ENCODE data around the gene DHRS7C. TPM values are rescaled to one million over a fixed set of nuclear protein-coding genes. Genes with fewer than 3 reads are reported as not detected.

The DHRS7C gene
- total RNA-seq, 1 experiment from 2014 or later: not detected

DNA sequence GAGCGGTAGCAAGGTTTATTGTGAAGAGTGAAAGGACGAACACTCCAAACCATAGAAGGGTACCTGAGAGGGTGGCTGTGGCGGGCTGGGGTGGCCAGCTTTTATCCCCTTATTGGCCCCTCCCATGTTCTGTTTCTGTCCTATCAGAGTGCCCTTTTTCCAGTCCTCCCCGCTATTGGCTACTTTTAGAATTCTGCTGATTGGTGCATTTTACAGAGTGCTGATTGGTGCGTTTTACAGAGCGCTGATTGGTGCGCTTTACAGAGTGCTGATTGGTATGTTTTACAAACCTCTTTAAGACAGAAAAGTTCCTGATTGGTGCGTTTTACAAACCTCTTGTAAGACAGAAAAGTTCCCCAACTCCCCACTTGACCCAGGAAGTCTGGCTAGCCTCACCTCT is 18.0 kb upstream of the DHRS7C start (continued):
- TF ChIP-seq, protein P1, sequence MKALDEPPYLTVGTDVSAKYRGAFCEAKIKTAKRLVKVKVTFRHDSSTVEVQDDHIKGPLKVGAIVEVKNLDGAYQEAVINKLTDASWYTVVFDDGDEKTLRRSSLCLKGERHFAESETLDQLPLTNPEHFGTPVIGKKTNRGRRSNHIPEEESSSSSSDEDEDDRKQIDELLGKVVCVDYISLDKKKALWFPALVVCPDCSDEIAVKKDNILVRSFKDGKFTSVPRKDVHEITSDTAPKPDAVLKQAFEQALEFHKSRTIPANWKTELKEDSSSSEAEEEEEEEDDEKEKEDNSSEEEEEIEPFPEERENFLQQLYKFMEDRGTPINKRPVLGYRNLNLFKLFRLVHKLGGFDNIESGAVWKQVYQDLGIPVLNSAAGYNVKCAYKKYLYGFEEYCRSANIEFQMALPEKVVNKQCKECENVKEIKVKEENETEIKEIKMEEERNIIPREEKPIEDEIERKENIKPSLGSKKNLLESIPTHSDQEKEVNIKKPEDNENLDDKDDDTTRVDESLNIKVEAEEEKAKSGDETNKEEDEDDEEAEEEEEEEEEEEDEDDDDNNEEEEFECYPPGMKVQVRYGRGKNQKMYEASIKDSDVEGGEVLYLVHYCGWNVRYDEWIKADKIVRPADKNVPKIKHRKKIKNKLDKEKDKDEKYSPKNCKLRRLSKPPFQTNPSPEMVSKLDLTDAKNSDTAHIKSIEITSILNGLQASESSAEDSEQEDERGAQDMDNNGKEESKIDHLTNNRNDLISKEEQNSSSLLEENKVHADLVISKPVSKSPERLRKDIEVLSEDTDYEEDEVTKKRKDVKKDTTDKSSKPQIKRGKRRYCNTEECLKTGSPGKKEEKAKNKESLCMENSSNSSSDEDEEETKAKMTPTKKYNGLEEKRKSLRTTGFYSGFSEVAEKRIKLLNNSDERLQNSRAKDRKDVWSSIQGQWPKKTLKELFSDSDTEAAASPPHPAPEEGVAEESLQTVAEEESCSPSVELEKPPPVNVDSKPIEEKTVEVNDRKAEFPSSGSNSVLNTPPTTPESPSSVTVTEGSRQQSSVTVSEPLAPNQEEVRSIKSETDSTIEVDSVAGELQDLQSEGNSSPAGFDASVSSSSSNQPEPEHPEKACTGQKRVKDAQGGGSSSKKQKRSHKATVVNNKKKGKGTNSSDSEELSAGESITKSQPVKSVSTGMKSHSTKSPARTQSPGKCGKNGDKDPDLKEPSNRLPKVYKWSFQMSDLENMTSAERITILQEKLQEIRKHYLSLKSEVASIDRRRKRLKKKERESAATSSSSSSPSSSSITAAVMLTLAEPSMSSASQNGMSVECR (CRISPR knock-in tag; IDR thresholded peaks at IDR 0.05; ENCODE audit: borderline replicate concordance): no peak
- TF ChIP-seq JUN (CRISPR knock-in tag; IDR thresholded peaks at IDR 0.05): no peak
- TF ChIP-seq GRHL2 (CRISPR knock-in tag; IDR thresholded peaks at IDR 0.05; ENCODE audit: insufficient replicate concordance, severe bottlenecking): no peak
- TF ChIP-seq SMAD4 (CRISPR knock-in tag; IDR thresholded peaks at IDR 0.05): no peak
- TF ChIP-seq, protein P2, sequence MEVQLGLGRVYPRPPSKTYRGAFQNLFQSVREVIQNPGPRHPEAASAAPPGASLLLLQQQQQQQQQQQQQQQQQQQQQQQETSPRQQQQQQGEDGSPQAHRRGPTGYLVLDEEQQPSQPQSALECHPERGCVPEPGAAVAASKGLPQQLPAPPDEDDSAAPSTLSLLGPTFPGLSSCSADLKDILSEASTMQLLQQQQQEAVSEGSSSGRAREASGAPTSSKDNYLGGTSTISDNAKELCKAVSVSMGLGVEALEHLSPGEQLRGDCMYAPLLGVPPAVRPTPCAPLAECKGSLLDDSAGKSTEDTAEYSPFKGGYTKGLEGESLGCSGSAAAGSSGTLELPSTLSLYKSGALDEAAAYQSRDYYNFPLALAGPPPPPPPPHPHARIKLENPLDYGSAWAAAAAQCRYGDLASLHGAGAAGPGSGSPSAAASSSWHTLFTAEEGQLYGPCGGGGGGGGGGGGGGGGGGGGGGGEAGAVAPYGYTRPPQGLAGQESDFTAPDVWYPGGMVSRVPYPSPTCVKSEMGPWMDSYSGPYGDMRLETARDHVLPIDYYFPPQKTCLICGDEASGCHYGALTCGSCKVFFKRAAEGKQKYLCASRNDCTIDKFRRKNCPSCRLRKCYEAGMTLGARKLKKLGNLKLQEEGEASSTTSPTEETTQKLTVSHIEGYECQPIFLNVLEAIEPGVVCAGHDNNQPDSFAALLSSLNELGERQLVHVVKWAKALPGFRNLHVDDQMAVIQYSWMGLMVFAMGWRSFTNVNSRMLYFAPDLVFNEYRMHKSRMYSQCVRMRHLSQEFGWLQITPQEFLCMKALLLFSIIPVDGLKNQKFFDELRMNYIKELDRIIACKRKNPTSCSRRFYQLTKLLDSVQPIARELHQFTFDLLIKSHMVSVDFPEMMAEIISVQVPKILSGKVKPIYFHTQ (CRISPR knock-in tag; IDR thresholded peaks at IDR 0.05): no peak

DNA sequence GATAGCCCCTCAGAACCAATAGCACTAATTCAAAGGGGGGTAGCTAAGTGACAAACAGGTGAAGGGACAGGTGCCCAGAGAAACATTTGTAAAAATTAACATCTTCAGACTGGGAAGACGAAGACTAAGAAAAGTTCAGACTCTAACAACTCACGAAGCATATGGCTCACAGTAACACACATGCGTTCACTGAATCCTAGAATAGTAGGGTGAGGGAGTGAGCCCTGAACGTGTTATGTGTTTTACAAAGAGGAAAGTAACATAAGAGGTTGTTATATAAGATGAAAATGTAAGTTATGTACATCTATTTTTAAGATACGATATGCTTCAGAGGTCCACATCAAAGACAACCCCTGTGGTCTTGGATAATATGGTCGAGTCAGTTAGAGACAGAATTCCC is 15.3 kb upstream of the DHRS7C start:
- no peaks in the 10 kb centered on the region for H3K27me3 Mint-ChIP-seq (ENCODE audit: low read depth)
- DNase-seq (ENCODE audit: low spot score): no peak
- no peaks in the 10 kb centered on the region for H3K4me1 Mint-ChIP-seq
- peaks cover 10% of the 10 kb centered on the region for H3K9me3 Mint-ChIP-seq
- ATAC-seq: no peak
- CTCF ChIA-PET: no interaction called here
- no peaks in the 10 kb centered on the region for H3K36me3 Mint-ChIP-seq
- POLR2A ChIA-PET: no interaction called here
- TF ChIP-seq, protein P3, sequence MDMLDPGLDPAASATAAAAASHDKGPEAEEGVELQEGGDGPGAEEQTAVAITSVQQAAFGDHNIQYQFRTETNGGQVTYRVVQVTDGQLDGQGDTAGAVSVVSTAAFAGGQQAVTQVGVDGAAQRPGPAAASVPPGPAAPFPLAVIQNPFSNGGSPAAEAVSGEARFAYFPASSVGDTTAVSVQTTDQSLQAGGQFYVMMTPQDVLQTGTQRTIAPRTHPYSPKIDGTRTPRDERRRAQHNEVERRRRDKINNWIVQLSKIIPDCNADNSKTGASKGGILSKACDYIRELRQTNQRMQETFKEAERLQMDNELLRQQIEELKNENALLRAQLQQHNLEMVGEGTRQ (CRISPR knock-in tag; IDR thresholded peaks at IDR 0.05): no peak
- no peak for TF ChIP-seq FOXK1 (CRISPR knock-in tag; IDR thresholded peaks at IDR 0.05)
- TF ChIP-seq, protein P4, sequence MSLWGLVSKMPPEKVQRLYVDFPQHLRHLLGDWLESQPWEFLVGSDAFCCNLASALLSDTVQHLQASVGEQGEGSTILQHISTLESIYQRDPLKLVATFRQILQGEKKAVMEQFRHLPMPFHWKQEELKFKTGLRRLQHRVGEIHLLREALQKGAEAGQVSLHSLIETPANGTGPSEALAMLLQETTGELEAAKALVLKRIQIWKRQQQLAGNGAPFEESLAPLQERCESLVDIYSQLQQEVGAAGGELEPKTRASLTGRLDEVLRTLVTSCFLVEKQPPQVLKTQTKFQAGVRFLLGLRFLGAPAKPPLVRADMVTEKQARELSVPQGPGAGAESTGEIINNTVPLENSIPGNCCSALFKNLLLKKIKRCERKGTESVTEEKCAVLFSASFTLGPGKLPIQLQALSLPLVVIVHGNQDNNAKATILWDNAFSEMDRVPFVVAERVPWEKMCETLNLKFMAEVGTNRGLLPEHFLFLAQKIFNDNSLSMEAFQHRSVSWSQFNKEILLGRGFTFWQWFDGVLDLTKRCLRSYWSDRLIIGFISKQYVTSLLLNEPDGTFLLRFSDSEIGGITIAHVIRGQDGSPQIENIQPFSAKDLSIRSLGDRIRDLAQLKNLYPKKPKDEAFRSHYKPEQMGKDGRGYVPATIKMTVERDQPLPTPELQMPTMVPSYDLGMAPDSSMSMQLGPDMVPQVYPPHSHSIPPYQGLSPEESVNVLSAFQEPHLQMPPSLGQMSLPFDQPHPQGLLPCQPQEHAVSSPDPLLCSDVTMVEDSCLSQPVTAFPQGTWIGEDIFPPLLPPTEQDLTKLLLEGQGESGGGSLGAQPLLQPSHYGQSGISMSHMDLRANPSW (CRISPR knock-in tag; conservative IDR thresholded peaks at IDR 0.05; ENCODE audit: low read depth): no peak
- H3K4me3 Mint-ChIP-seq: no peak overlapping the region
- no peak overlapping the region for H3K27ac Mint-ChIP-seq

DNA sequence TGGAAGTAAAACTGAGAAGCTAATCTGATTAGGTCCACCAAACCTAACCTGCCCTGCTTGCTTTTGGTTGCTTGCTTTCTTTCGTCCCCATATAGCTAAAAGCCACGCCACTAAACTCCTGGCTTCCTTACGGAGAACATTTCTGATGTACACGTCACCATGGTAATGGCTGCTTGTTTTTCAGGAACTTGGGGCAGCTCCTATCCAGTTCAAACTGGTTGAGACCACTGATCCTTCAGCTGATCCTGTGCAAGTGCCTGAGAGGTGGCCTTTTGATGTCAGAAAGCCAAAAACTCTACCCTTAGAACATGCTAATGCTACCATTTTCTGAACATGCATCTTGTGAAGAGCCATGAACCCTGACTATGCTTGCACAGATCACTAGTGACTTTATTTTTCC is 14.4 kb upstream of the DHRS7C start:
- DNase-seq (ENCODE audit: low spot score) (no peak), ATAC-seq (no peak)
- Mint-ChIP-seq H3K36me3 (no peaks in the 10 kb centered on the region), H3K4me3 (no peak overlapping the region), H3K4me1 (no peaks in the 10 kb centered on the region), H3K27me3 (ENCODE audit: low read depth) (no peaks in the 10 kb centered on the region), H3K9me3 (peaks cover 10% of the 10 kb centered on the region), H3K27ac (no peak overlapping the region)
- TF ChIP-seq ZNF138 (CRISPR knock-in tag; conservative IDR thresholded peaks at IDR 0.05) (no peak), TEAD4 (CRISPR knock-in tag; IDR thresholded peaks at IDR 0.05) (no peak), SMAD3 (CRISPR knock-in tag; IDR thresholded peaks at IDR 0.05; ENCODE audit: borderline replicate concordance) (no peak), ESRRA (CRISPR knock-in tag; IDR thresholded peaks at IDR 0.05; ENCODE audit: borderline replicate concordance) (no peak)
- TF ChIP-seq, protein P5, sequence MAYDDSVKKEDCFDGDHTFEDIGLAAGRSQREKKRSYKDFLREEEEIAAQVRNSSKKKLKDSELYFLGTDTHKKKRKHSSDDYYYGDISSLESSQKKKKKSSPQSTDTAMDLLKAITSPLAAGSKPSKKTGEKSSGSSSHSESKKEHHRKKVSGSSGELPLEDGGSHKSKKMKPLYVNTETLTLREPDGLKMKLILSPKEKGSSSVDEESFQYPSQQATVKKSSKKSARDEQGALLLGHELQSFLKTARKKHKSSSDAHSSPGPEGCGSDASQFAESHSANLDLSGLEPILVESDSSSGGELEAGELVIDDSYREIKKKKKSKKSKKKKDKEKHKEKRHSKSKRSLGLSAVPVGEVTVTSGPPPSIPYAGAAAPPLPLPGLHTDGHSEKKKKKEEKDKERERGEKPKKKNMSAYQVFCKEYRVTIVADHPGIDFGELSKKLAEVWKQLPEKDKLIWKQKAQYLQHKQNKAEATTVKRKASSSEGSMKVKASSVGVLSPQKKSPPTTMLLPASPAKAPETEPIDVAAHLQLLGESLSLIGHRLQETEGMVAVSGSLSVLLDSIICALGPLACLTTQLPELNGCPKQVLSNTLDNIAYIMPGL (CRISPR knock-in tag; IDR thresholded peaks at IDR 0.05): no peak
- TF ChIP-seq, protein P6, sequence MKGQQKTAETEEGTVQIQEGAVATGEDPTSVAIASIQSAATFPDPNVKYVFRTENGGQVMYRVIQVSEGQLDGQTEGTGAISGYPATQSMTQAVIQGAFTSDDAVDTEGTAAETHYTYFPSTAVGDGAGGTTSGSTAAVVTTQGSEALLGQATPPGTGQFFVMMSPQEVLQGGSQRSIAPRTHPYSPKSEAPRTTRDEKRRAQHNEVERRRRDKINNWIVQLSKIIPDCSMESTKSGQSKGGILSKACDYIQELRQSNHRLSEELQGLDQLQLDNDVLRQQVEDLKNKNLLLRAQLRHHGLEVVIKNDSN (CRISPR knock-in tag; IDR thresholded peaks at IDR 0.05): no peak
- TF ChIP-seq, protein P3 (CRISPR knock-in tag; IDR thresholded peaks at IDR 0.05): no peak
- TF ChIP-seq, protein P7, sequence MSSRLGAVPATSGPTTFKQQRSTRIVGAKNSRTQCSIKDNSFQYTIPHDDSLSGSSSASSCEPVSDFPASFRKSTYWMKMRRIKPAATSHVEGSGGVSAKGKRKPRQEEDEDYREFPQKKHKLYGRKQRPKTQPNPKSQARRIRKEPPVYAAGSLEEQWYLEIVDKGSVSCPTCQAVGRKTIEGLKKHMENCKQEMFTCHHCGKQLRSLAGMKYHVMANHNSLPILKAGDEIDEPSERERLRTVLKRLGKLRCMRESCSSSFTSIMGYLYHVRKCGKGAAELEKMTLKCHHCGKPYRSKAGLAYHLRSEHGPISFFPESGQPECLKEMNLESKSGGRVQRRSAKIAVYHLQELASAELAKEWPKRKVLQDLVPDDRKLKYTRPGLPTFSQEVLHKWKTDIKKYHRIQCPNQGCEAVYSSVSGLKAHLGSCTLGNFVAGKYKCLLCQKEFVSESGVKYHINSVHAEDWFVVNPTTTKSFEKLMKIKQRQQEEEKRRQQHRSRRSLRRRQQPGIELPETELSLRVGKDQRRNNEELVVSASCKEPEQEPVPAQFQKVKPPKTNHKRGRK (CRISPR knock-in tag; IDR thresholded peaks at IDR 0.05; ENCODE audit: borderline replicate concordance): no peak
- ChIA-PET CTCF (no interaction called here), POLR2A (no interaction called here)

Measured in WTC11 (cell line).